Measurements from ENCODE around the gene ANO5. TPM values are rescaled to one million over a fixed set of nuclear protein-coding genes. Genes with fewer than 3 reads are reported as not detected.

Gene ANO5
- total and polyA plus RNA-seq, 2 of the 8 experiments (the other 6 are each of a cell fraction or from before 2014, with no cell fraction given) = 2.6 to 5.0 TPM

DNA sequence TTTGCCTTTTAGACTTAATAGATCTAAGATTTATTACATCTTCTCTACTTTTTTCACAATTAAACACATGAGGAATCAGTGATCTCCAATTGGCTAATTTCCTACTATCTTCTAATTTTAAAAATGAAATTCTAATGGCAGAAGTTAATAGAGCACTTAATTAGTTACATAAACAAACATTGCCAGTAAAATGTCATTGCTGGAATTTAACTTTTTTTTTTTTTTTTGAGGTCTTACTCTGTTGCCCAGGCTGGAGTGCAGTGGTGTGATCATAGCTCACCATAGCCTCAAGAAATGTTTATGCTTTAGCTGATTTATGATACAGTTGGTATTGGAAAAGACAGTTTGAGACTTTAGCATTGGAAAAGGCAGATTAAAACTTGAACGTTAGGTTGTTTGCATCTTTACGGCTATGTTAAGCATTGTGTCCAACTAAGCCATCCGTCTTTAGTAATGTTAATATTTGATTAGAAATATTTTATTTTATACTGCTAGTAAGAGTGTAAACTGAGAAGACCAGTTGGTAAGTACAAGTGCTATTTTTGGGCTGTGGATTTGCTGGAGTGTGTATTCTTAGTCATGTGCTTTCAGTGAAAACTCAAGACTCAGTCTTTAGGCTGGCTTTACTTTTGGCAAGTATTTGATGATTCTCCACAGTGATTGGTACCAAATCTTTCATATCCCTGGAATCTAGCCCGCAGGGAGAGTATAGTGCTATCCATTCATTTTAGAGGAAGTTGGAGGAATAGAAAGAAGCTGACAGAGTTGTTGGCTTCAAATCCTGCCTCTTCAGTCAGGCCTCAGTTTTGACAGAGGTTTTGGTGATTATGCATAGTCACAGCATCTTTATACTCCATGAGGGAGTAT, 4.5 kb downstream of the ANO5 start (continued):
- TF ChIP-seq GTF2F1 (IDR thresholded peaks at IDR 0.05; ENCODE audit: borderline replicate concordance, low read depth, low read length) (no peak), FOSL1 (IDR thresholded peaks at IDR 0.05; ENCODE audit: insufficient read depth, low read depth, low read length) (no peak), POLR2A (IDR thresholded peaks at IDR 0.05; ENCODE audit: control extremely low read depth in 1 of 2, low read depth in 2 of 2, low read length in 2 of 2) (no peak), JUN (IDR thresholded peaks at IDR 0.05; ENCODE audit: low read depth, low read length) (no peak), ZNF274 (IDR thresholded peaks at IDR 0.05; ENCODE audit: borderline replicate concordance, extremely low read depth, low read length) (no peak), EP300 (IDR thresholded peaks at IDR 0.05; ENCODE audit: borderline replicate concordance in 1 of 2, low read depth in 2 of 2, low read length in 2 of 2) (no peak), SP1 (IDR thresholded peaks at IDR 0.05; ENCODE audit: low read depth, low read length) (no peak), NRF1 (IDR thresholded peaks at IDR 0.05; ENCODE audit: low read depth, low read length) (no peak), SRF (IDR thresholded peaks at IDR 0.05; ENCODE audit: low read depth, low read length) (no peak), RBBP5 (IDR thresholded peaks at IDR 0.05; ENCODE audit: borderline replicate concordance, low read depth, low read length) (no peak)

Data from H1 (cell line).